ENCODE data around the gene RAB3C.

DNA sequence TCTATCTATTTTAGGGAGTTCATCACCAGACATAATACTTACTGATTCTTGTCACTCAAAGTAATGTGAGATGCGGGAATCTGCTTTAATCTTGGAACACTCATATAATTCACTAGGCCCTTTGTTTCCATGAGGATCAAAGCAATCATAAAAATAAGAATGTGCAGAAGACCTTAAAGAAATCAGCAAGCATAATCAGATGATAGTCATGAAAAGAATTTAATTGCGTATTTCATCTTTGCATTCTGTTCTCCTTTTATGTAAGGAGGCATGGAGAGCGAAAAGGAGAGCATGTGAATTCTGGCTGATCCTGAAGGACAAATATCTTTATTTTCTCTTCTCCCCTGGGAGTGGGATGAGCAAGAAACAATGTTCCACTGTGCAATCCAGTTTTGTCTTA lies 128.0 kb downstream of the RAB3C start:
- TF ChIP-seq, protein P1, sequence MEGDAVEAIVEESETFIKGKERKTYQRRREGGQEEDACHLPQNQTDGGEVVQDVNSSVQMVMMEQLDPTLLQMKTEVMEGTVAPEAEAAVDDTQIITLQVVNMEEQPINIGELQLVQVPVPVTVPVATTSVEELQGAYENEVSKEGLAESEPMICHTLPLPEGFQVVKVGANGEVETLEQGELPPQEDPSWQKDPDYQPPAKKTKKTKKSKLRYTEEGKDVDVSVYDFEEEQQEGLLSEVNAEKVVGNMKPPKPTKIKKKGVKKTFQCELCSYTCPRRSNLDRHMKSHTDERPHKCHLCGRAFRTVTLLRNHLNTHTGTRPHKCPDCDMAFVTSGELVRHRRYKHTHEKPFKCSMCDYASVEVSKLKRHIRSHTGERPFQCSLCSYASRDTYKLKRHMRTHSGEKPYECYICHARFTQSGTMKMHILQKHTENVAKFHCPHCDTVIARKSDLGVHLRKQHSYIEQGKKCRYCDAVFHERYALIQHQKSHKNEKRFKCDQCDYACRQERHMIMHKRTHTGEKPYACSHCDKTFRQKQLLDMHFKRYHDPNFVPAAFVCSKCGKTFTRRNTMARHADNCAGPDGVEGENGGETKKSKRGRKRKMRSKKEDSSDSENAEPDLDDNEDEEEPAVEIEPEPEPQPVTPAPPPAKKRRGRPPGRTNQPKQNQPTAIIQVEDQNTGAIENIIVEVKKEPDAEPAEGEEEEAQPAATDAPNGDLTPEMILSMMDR (IDR thresholded peaks at IDR 0.05), result no peak
- TF ChIP-seq CREM (CRISPR knock-in tag; IDR thresholded peaks at IDR 0.05), result no peak
- TF ChIP-seq, protein P2, sequence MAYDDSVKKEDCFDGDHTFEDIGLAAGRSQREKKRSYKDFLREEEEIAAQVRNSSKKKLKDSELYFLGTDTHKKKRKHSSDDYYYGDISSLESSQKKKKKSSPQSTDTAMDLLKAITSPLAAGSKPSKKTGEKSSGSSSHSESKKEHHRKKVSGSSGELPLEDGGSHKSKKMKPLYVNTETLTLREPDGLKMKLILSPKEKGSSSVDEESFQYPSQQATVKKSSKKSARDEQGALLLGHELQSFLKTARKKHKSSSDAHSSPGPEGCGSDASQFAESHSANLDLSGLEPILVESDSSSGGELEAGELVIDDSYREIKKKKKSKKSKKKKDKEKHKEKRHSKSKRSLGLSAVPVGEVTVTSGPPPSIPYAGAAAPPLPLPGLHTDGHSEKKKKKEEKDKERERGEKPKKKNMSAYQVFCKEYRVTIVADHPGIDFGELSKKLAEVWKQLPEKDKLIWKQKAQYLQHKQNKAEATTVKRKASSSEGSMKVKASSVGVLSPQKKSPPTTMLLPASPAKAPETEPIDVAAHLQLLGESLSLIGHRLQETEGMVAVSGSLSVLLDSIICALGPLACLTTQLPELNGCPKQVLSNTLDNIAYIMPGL (CRISPR knock-in tag; IDR thresholded peaks at IDR 0.05), result no peak
- no peak for TF ChIP-seq TEAD1 (CRISPR knock-in tag; IDR thresholded peaks at IDR 0.05)
- no peak for TF ChIP-seq CREB1 (CRISPR knock-in tag; IDR thresholded peaks at IDR 0.05)
- no peak for TF ChIP-seq TEAD4 (CRISPR knock-in tag; IDR thresholded peaks at IDR 0.05)
- TF ChIP-seq TP53 (CRISPR knock-in tag; IDR thresholded peaks at IDR 0.05), result no peak
- no peak for TF ChIP-seq OVOL2 (CRISPR knock-in tag; IDR thresholded peaks at IDR 0.05; ENCODE audit: borderline replicate concordance)
- TF ChIP-seq, protein P3, sequence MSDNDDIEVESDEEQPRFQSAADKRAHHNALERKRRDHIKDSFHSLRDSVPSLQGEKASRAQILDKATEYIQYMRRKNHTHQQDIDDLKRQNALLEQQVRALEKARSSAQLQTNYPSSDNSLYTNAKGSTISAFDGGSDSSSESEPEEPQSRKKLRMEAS (CRISPR knock-in tag; IDR thresholded peaks at IDR 0.05), result no peak
- TF ChIP-seq FOXJ3 (CRISPR knock-in tag; IDR thresholded peaks at IDR 0.05; ENCODE audit: borderline replicate concordance), result no peak
- no peak for TF ChIP-seq ESRRA (CRISPR knock-in tag; IDR thresholded peaks at IDR 0.05; ENCODE audit: borderline replicate concordance)
